Measurements from ENCODE around the gene TBC1D5.
"Not testable (repeated sequence)": the region's sequence is repeated elsewhere in the genome, so short reads cannot be mapped to it uniquely, and the experiment has no call there.

TBC1D5 gene

GRCh38 chr3:17742102-17742879 lies at the start of gene TBC1D5:
Gene TBC1D5 (minus strand): TSS chr3:17742631. CDS start chr3:17508570, 234,061 bp downstream.
- DNase-seq (ENCODE audit: low read depth): peak; percentile 92

- no peak for DNase-seq (ENCODE audit: low read depth)
Measured at GRCh38 chr3:17783426-17783825, 41.0 kb upstream of the TBC1D5 start.

GRCh38 chr3:17782751-17783150 lies 40.3 kb upstream of the TBC1D5 start:
- DNase-seq (ENCODE audit: low read depth): no peak

- not testable (repeated sequence) for DNase-seq (ENCODE audit: low read depth)
Measured at GRCh38 chr3:17780369-17780768, 37.9 kb upstream of the TBC1D5 start.

- DNase-seq (ENCODE audit: low read depth): not testable (repeated sequence)
Measured at GRCh38 chr3:17779304-17780250, 37.1 kb upstream of the TBC1D5 start.

- not testable (repeated sequence) for DNase-seq (ENCODE audit: low read depth)
Measured at GRCh38 chr3:17777326-17777725, 34.9 kb upstream of the TBC1D5 start.

- no peak for DNase-seq (ENCODE audit: low read depth)
Measured at GRCh38 chr3:17775073-17775472, 32.6 kb upstream of the TBC1D5 start.

- DNase-seq (ENCODE audit: low read depth): peak; percentile 20
Measured at GRCh38 chr3:17774180-17774910, 31.9 kb upstream of the TBC1D5 start.

- DNase-seq (ENCODE audit: low read depth): no peak
Measured at GRCh38 chr3:17772556-17772955, 30.1 kb upstream of the TBC1D5 start.

- no peak for DNase-seq (ENCODE audit: low read depth)
Measured at GRCh38 chr3:17771177-17772017, 29.0 kb upstream of the TBC1D5 start.

GRCh38 chr3:17770682-17771081 lies 28.3 kb upstream of the TBC1D5 start:
- DNase-seq (ENCODE audit: low read depth): no peak

- DNase-seq (ENCODE audit: low read depth): no peak
Measured at GRCh38 chr3:17765819-17766472, 23.5 kb upstream of the TBC1D5 start.

- no peak for DNase-seq (ENCODE audit: low read depth)
Measured at GRCh38 chr3:17761563-17761962, 19.1 kb upstream of the TBC1D5 start.

GRCh38 chr3:17759901-17760300 lies 17.5 kb upstream of the TBC1D5 start:
- DNase-seq (ENCODE audit: low read depth): no peak

GRCh38 chr3:17755836-17756235 lies 13.4 kb upstream of the TBC1D5 start:
- DNase-seq (ENCODE audit: low read depth): no peak

- DNase-seq (ENCODE audit: low read depth): no peak
Measured at GRCh38 chr3:17753632-17753992, 11.2 kb upstream of the TBC1D5 start.

- DNase-seq (ENCODE audit: low read depth): no peak
Measured at GRCh38 chr3:17752876-17753631, 10.6 kb upstream of the TBC1D5 start.

GRCh38 chr3:17752436-17752835 lies 10.0 kb upstream of the TBC1D5 start:
- DNase-seq (ENCODE audit: low read depth): no peak

GRCh38 chr3:17749705-17750293 lies 7.4 kb upstream of the TBC1D5 start:
- no peak for DNase-seq (ENCODE audit: low read depth)

GRCh38 chr3:17749281-17749680 lies 6.8 kb upstream of the TBC1D5 start:
- no peak for DNase-seq (ENCODE audit: low read depth)
